Fibroblast of lung (primary cell): ENCODE results near the gene COL5A3.
"Not testable (repeated sequence)": the region's sequence is repeated elsewhere in the genome, so short reads cannot be mapped to it uniquely, and the experiment has no call there.

Experiments used
- EZH2 ChIP-seq: IDR thresholded peaks from 2 replicates; pipeline ENCODE4 v1.5.1; 2012; ENCODE audit warnings: low read length, control low read depth, mild to moderate bottlenecking; ENCODE audit errors: missing control alignments
- TF ChIP-seq, protein P1 (sequence below), 2 donors: IDR thresholded peaks in 1 of 2; conservative IDR thresholded peaks in 1 of 2; 1 replicate in 1 of 2; 2 replicates in 1 of 2; pipeline ENCODE4 v1.5.1; 2011 to 2012; ENCODE audit warnings: low read length in 2 of 2, control low read depth in 1 of 2, inconsistent platforms in 1 of 2, low read depth in 1 of 2, mild to moderate bottlenecking in 1 of 2

DNA sequence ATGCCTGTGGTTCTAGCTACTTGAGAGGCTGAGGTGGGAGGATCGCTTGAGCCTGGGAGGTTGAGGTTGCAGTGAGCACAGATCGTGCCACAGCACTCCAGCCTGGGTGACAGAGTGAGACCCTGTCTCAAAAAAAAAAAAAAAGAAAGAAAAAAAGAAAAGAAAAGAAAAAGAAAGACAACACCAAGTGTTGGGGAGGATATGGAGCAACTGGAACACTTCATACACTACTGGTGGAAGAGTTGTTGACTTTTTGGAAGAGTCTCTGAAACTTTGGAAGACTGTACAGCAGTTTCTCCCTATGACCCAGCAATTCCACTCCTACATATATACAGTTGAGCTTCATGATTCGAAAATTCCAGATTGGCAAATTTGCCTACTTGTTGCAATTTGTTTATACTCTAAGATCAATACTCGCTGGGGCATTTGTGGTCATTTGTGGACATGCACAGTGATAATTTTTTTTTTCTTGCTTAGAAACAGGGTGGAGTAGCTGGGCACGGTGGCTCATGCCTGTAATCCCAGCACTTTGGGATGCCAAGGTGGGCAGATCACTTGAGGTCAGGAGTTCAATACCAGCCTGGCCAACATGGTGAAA lies 87.4 kb downstream of the COL5A3 start:
- TF ChIP-seq, protein P1, sequence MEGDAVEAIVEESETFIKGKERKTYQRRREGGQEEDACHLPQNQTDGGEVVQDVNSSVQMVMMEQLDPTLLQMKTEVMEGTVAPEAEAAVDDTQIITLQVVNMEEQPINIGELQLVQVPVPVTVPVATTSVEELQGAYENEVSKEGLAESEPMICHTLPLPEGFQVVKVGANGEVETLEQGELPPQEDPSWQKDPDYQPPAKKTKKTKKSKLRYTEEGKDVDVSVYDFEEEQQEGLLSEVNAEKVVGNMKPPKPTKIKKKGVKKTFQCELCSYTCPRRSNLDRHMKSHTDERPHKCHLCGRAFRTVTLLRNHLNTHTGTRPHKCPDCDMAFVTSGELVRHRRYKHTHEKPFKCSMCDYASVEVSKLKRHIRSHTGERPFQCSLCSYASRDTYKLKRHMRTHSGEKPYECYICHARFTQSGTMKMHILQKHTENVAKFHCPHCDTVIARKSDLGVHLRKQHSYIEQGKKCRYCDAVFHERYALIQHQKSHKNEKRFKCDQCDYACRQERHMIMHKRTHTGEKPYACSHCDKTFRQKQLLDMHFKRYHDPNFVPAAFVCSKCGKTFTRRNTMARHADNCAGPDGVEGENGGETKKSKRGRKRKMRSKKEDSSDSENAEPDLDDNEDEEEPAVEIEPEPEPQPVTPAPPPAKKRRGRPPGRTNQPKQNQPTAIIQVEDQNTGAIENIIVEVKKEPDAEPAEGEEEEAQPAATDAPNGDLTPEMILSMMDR (conservative IDR thresholded peaks at IDR 0.05 in 1 of 2, IDR thresholded peaks at IDR 0.05 in 1 of 2; ENCODE audit: low read depth in 1 of 2, low read length in 2 of 2) = not testable (repeated sequence)
- TF ChIP-seq EZH2 = not testable (repeated sequence)
